Fibroblast of mammary gland (primary cell): Measurements from ENCODE around the gene LANCL1.
"Not testable (repeated sequence)": the region's sequence is repeated elsewhere in the genome, so short reads cannot be mapped to it uniquely, and the experiment has no call there.

Source experiments
- DNase-seq: peaks from one replicate; pipeline ENCODE4 v3.0.0-alpha.2; 2010; ENCODE audit warnings: low read depth
- H3K4me3 ChIP-seq: 2 replicates; pipeline ENCODE4 v1.5.1; 2011; ENCODE audit warnings: low read depth, mild to moderate bottlenecking, low read length, moderate library complexity; ENCODE audit not compliant: control insufficient read depth
- CTCF ChIP-seq: conservative IDR thresholded peaks from 2 replicates; pipeline ENCODE4 v1.5.1; 2011; ENCODE audit warnings: low read depth, low read length, inconsistent platforms; ENCODE audit not compliant: control insufficient read depth, insufficient read depth

The LANCL1 gene

GRCh38 chr2:210459880-210460279 lies 16.7 kb downstream of the LANCL1 start:
- DNase-seq, result no peak
- H3K4me3 ChIP-seq, result no peak overlapping the region
- no peak for TF ChIP-seq CTCF

GRCh38 chr2:210459407-210459806 lies 17.2 kb downstream of the LANCL1 start:
- H3K4me3 ChIP-seq, result no peak overlapping the region
- no peak for DNase-seq
- no peak for TF ChIP-seq CTCF

GRCh38 chr2:210458395-210458794 lies 18.2 kb downstream of the LANCL1 start:
- no peak for DNase-seq
- H3K4me3 ChIP-seq, result no peak overlapping the region
- TF ChIP-seq CTCF, result no peak

GRCh38 chr2:210456571-210456970 lies 20.0 kb downstream of the LANCL1 start:
- H3K4me3 ChIP-seq, result no peak overlapping the region
- no peak for DNase-seq
- no peak for TF ChIP-seq CTCF

- no peak for DNase-seq
- TF ChIP-seq CTCF, result no peak
- H3K4me3 ChIP-seq, result no peak overlapping the region
These were observed 22.2 kb downstream of the LANCL1 start for GRCh38 chr2:210454336-210454735.

- no peak for TF ChIP-seq CTCF
- no peak for DNase-seq
- no peak overlapping the region for H3K4me3 ChIP-seq
These were observed 24.4 kb downstream of the LANCL1 start for GRCh38 chr2:210452194-210452593.

- H3K4me3 ChIP-seq, DNase-seq: not testable (repeated sequence)
These were observed 25.6 kb downstream of the LANCL1 start for GRCh38 chr2:210450942-210451341.
